Brain microvascular endothelial cell (primary cell): ENCODE data around the gene MYPOP.

Experiments
- DNase-seq: peaks from one replicate; pipeline ENCODE4 v3.0.0-alpha.2; 2020
- H3K27ac ChIP-seq: fragments of 250-450 bp; sonication (Bioruptor Pico); 2 replicates; pipeline ENCODE4 v1.5.1; 2020; ENCODE audit warnings: mild to moderate bottlenecking, moderate library complexity
- H3K27me3 ChIP-seq: fragments of 250-450 bp; sonication (Bioruptor Pico); replicated peaks from 2 replicates; pipeline ENCODE4 v1.5.1; 2020; ENCODE audit warnings: mild to moderate bottlenecking
- H3K36me3 ChIP-seq: fragments of 250-450 bp; sonication (Bioruptor Pico); replicated peaks from 2 replicates; pipeline ENCODE4 v1.5.1; 2020; ENCODE audit warnings: mild to moderate bottlenecking
- H3K4me3 ChIP-seq: 2 replicates; pipeline ENCODE4 v1.5.1; 2011; ENCODE audit warnings: low read depth, mild to moderate bottlenecking, control low read depth, low read length, moderate library complexity
- CTCF ChIP-seq: IDR thresholded peaks from 2 replicates; pipeline ENCODE4 v1.5.1; 2011; ENCODE audit warnings: low read depth, mild to moderate bottlenecking, moderate library complexity, low read length, control low read depth, inconsistent platforms; ENCODE audit errors: missing control alignments
- in situ Hi-C: cut with HindIII; loops from 2 replicates; pipeline ENCODE4 v1.10.0; 2017; ENCODE audit warnings: low sequenced_read_pairs, low pct_ligation_motif_present

Gene MYPOP

GRCh38 chr19:45901912-45902650 is at the start of gene MYPOP:
Gene MYPOP (minus strand): TSS chr19:45902613. CDS start chr19:45901773, 840 bp downstream.
- in situ Hi-C loops = no loop called here
- H3K4me3 ChIP-seq = peak within 1 kb of the TSS; percentile 76
- H3K36me3 ChIP-seq = peaks cover 14% of the 10 kb centered on the region
- DNase-seq = no peak
- no peak within 1 kb of the TSS for H3K27ac ChIP-seq
- TF ChIP-seq CTCF = no peak
- no peaks in the 10 kb centered on the region for H3K27me3 ChIP-seq

GRCh38 chr19:45947926-45948325 is 45.5 kb upstream of the MYPOP start:
- no peaks in the 10 kb centered on the region for H3K36me3 ChIP-seq
- no peak for TF ChIP-seq CTCF
- H3K27me3 ChIP-seq = no peaks in the 10 kb centered on the region
- in situ Hi-C loops = no loop called here
- no peak overlapping the region for H3K4me3 ChIP-seq
- H3K27ac ChIP-seq = no peak overlapping the region
- no peak for DNase-seq

GRCh38 chr19:45940515-45940805 is 38.0 kb upstream of the MYPOP start:
- Histone ChIP-seq H3K36me3 (no peaks in the 10 kb centered on the region), H3K27ac (no peak overlapping the region), H3K27me3 (no peaks in the 10 kb centered on the region), H3K4me3 (no peak overlapping the region)
- in situ Hi-C loops = no loop called here
- TF ChIP-seq CTCF = no peak
- no peak for DNase-seq

GRCh38 chr19:45939792-45940514 is 37.5 kb upstream of the MYPOP start:
- no peak for TF ChIP-seq CTCF
- Histone ChIP-seq H3K27me3 (no peaks in the 10 kb centered on the region), H3K27ac (no peak overlapping the region), H3K36me3 (no peaks in the 10 kb centered on the region), H3K4me3 (no peak overlapping the region)
- no peak for DNase-seq
- in situ Hi-C loops = no loop called here

- DNase-seq = no peak
- no peak for TF ChIP-seq CTCF
These were observed 36.4 kb upstream of the MYPOP start for GRCh38 chr19:45938733-45939319.

More at GRCh38 chr19:45938733-45939319, 36.4 kb upstream of the MYPOP start:
- Histone ChIP-seq H3K27me3 (no peaks in the 10 kb centered on the region), H3K4me3 (no peak overlapping the region), H3K27ac (no peak overlapping the region), H3K36me3 (no peaks in the 10 kb centered on the region)
- in situ Hi-C loops = no loop called here
